Thoracic aorta (tissue), 2 donors: ENCODE results near the gene POP4. TPM values are rescaled to one million over a fixed set of nuclear protein-coding genes. Genes with fewer than 3 reads are reported as not detected.

ENCODE experiments used
- ATAC-seq: fragments of 150-250 bp; one replicate; pipeline ENCODE4 v1.8.0; 2017; ENCODE audit warnings: low read depth; ENCODE audit not compliant: insufficient number of reproducible peaks, low FRiP score
- DNase-seq: peaks from one replicate; pipeline ENCODE4 v3.0.0-alpha.2; 2020; ENCODE audit warnings: low spot score
- H3K27ac ChIP-seq, 2 donors: fragments of 200-600 bp; sonication (generic); 1 replicate in 1 of 2; 2 replicates in 1 of 2; pipeline ENCODE4 v1.5.1; 2016; ENCODE audit warnings: mild to moderate bottlenecking in 2 of 2, moderate library complexity in 2 of 2
- H3K27me3 ChIP-seq: fragments of 200-600 bp; sonication (generic); replicated peaks from 2 replicates; pipeline ENCODE4 v1.6.0; 2016; ENCODE audit warnings: mild to moderate bottlenecking; ENCODE audit not compliant: insufficient read depth
- H3K36me3 ChIP-seq: fragments of 200-600 bp; sonication (generic); one replicate; pipeline ENCODE4 v1.5.1; 2016
- H3K4me1 ChIP-seq, 2 donors: fragments of 200-600 bp; sonication (generic); 1 replicate in 1 of 2; 2 replicates in 1 of 2; pipeline versions ENCODE4 v1.5.1 to v1.6.0; 2016; ENCODE audit warnings: low read depth in 2 of 2, mild to moderate bottlenecking in 1 of 2; ENCODE audit not compliant: control insufficient read depth in 1 of 2
- H3K4me3 ChIP-seq: fragments of 200-600 bp; sonication (generic); 2 replicates; pipeline ENCODE4 v1.5.1; 2016; ENCODE audit warnings: mild to moderate bottlenecking
- H3K9me3 ChIP-seq: fragments of 200-600 bp; sonication (generic); 2 replicates; pipeline ENCODE4 v1.5.1; 2016
- total RNA-seq, 2 donors: library from RNA; depleted of rRNA; stranded (reverse); fragments of >200 nt; gene quantifications; one replicate each; pipeline versions ENCODE4 v1.1.0 to v1.2.3, GENCODE V29; 2016
- TF ChIP-seq, protein P1 (sequence below): fragments of 200-600 bp; sonication (generic); IDR thresholded peaks from one replicate; pipeline ENCODE4 v1.5.1; 2019; ENCODE audit warnings: antibody characterized with exemption

Gene POP4
- total RNA-seq, 2 donors from 2014 or later, result 57.2 to 58.8 TPM

DNA sequence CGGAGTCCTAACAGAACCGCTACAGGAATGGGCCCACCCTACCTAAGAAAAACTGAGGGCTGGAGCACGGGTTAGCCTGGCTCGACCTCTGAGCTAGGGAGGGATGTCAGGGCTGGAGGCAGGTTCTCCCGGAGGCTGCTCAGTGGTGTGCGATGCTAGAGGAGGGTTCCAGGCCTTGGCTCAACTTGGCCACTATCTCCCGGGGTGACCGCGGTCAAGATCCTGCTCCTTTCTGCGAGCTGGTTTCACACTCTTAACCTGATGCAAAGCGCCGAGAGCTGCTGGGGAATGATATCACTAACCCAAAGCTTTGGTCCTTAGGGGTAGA lies 301 bp downstream of the POP4 start:
- Histone ChIP-seq H3K27ac (peak overlapping the region; percentile 94 to 97), H3K36me3 (no peaks in the 10 kb centered on the region), H3K27me3 (no peaks in the 10 kb centered on the region), H3K9me3 (no peaks in the 10 kb centered on the region), H3K4me1 (peaks cover 5 to 16% of the 10 kb centered on the region in 2 donors), H3K4me3 (peak overlapping the region; percentile 96)
- DNase-seq (no peak), ATAC-seq (peak; percentile 8)
- TF ChIP-seq, protein P1, sequence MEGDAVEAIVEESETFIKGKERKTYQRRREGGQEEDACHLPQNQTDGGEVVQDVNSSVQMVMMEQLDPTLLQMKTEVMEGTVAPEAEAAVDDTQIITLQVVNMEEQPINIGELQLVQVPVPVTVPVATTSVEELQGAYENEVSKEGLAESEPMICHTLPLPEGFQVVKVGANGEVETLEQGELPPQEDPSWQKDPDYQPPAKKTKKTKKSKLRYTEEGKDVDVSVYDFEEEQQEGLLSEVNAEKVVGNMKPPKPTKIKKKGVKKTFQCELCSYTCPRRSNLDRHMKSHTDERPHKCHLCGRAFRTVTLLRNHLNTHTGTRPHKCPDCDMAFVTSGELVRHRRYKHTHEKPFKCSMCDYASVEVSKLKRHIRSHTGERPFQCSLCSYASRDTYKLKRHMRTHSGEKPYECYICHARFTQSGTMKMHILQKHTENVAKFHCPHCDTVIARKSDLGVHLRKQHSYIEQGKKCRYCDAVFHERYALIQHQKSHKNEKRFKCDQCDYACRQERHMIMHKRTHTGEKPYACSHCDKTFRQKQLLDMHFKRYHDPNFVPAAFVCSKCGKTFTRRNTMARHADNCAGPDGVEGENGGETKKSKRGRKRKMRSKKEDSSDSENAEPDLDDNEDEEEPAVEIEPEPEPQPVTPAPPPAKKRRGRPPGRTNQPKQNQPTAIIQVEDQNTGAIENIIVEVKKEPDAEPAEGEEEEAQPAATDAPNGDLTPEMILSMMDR, result no peak

DNA sequence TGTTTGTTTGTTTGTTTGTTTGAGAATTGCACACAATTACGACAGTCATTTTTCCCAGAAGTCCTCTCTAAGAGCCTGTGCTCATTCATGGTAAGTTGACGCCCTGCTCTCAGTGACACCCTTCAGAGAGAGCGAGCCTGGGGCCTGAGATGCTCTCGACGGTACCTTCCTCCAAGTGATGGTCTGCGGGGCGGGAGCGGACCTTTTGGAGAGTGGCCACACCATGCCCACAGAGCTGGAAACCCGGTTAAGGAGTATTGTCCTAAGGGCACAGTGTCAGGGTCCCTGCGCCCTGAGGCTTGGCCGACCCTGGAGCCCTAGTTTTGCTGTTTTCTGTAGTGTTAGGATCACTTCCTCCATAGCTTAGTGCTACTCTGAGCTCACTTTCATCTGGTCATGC lies 3.6 kb downstream of the POP4 start:
- Histone ChIP-seq H3K27ac (no peak overlapping the region), H3K4me1 (peaks cover 5 to 16% of the 10 kb centered on the region in 2 donors), H3K36me3 (peaks cover 18% of the 10 kb centered on the region), H3K4me3 (no peak overlapping the region), H3K9me3 (no peaks in the 10 kb centered on the region), H3K27me3 (no peaks in the 10 kb centered on the region)
- TF ChIP-seq, protein P1, result no peak
- DNase-seq (no peak), ATAC-seq (no peak)

DNA sequence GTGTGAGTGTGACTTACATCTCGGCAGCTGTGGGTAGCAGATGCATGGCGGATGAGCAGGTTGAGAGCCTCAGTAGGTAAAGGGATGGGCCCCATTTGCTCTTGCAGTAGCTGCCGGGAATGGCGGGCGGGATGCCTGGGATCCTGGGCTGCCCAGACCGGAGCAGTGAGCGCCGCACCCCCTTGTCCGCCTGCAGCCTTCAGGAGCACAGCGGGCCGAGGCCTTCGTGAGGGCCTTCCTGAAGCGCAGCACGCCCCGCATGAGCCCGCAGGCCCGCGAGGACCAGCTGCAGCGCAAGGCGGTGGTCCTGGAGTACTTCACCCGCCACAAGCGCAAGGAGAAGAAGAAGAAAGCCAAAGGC lies 4.1 kb downstream of the POP4 start:
- Histone ChIP-seq H3K4me3 (no peak overlapping the region), H3K27ac (no peak overlapping the region), H3K27me3 (no peaks in the 10 kb centered on the region), H3K36me3 (peaks cover 19% of the 10 kb centered on the region), H3K4me1 (peaks cover 3 to 12% of the 10 kb centered on the region in 2 donors), H3K9me3 (no peaks in the 10 kb centered on the region)
- TF ChIP-seq, protein P1, result no peak
- DNase-seq, result no peak
- ATAC-seq, result no peak

DNA sequence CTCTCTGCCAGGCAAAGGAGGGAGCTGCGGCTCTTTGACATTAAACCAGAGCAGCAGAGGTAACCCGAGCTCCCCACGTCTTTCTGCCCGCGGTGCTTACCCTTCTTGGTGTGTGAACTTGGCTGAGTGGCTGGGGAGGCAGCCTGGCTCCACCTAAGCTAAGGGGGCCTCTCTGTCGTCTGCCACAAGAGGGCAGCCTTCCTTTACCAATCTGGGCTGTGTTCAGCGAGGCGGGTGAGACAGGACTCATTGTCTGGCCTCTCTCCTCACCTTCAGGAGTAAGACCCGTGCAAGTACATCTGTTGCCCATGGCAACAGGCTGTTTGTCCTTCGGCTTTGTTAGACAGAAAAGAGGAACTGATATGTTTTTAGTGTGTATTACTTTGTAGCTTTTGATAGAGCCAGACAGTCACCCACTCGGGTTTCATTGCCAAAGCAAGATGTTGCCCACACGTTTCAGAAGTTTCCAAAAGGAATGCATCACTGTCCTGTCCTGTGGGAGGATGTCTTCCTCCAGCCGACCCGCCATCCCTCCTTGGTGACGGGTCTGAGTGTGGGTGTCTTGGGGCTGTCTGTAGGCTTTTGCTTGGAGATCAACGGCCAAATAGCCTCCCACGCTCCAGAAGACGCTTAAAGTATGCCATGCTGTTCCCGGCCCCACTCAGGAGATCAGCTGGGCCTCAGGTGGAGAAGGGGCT lies 4.6 kb downstream of the POP4 start:
- peaks cover 0 to 8% of the 10 kb centered on the region in 2 donors for H3K4me1 ChIP-seq
- ATAC-seq, result peak; percentile 40
- no peak overlapping the region for H3K27ac ChIP-seq
- TF ChIP-seq, protein P1, result peak; percentile 80
- H3K27me3 ChIP-seq, result no peaks in the 10 kb centered on the region
- H3K9me3 ChIP-seq, result no peaks in the 10 kb centered on the region
- peak; percentile 58 for DNase-seq
- peaks cover 24% of the 10 kb centered on the region for H3K36me3 ChIP-seq
- H3K4me3 ChIP-seq, result no peak overlapping the region

DNA sequence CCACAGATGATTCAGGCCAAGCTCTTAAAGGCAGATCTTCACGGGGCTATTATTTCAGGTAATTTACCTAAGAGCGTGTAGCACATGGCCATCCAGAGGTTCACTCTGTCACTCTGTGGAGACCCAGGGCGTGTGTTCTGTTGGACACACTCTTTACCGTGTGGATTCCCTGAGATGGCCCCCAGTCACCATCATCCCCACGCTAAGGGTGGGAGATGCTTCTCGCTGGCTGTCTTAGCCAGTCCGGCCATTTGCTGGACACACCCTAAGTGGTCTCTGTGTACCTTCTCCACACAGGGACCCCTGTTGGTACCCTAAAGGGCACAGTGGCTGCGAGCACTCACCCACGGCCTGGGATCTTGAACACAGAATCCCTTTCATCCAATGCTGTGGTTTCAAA lies 6.0 kb downstream of the POP4 start:
- H3K27ac ChIP-seq, result no peak overlapping the region
- ATAC-seq, result no peak
- H3K9me3 ChIP-seq, result no peaks in the 10 kb centered on the region
- H3K4me3 ChIP-seq, result no peak overlapping the region
- peaks cover 30% of the 10 kb centered on the region for H3K36me3 ChIP-seq
- no peak for DNase-seq
- TF ChIP-seq, protein P1, result no peak
- H3K27me3 ChIP-seq, result no peaks in the 10 kb centered on the region
- peaks cover 0 to 2% of the 10 kb centered on the region in 2 donors for H3K4me1 ChIP-seq
